Mucosa of rectum (tissue), 2 donors: ENCODE data around the gene PVRIG.
"Not testable (repeated sequence)": the region's sequence is repeated elsewhere in the genome, so short reads cannot be mapped to it uniquely, and the experiment has no call there.

ENCODE experiments used
- H3K27ac ChIP-seq, 2 donors: one replicate each; pipeline ENCODE4 v1.7.0; 2013; ENCODE audit warnings: inconsistent platforms in 2 of 2, low read depth in 2 of 2, low read length in 2 of 2
- H3K27me3 ChIP-seq, 2 donors: one replicate each; pipeline ENCODE4 v1.7.0; 2013; ENCODE audit warnings: low read length in 2 of 2; ENCODE audit not compliant: control insufficient read depth in 2 of 2, insufficient read depth in 2 of 2
- H3K36me3 ChIP-seq, 2 donors: one replicate each; pipeline ENCODE4 v1.7.0; 2013; ENCODE audit warnings: low read length in 2 of 2; ENCODE audit not compliant: control insufficient read depth in 2 of 2, insufficient read depth in 2 of 2
- H3K4me1 ChIP-seq, 2 donors: one replicate each; pipeline ENCODE4 v1.7.0; 2013; ENCODE audit warnings: low read length in 2 of 2, mild to moderate bottlenecking in 1 of 2; ENCODE audit not compliant: control insufficient read depth in 2 of 2, insufficient read depth in 2 of 2
- H3K4me3 ChIP-seq, 2 donors: one replicate each; pipeline ENCODE4 v1.7.0; 2013; ENCODE audit warnings: low read length in 2 of 2
- H3K9ac ChIP-seq, 2 donors: one replicate each; pipeline ENCODE4 v1.7.0; 2013; ENCODE audit warnings: low read length in 2 of 2, low read depth in 1 of 2, mild to moderate bottlenecking in 1 of 2
- H3K9me3 ChIP-seq, 2 donors: one replicate each; pipeline ENCODE4 v1.7.0; 2013; ENCODE audit warnings: low read length in 2 of 2; ENCODE audit not compliant: control insufficient read depth in 2 of 2
- donor health status: healthy.
- donor health status: Normal muscosa, but diverticular disease.

The PVRIG gene

DNA sequence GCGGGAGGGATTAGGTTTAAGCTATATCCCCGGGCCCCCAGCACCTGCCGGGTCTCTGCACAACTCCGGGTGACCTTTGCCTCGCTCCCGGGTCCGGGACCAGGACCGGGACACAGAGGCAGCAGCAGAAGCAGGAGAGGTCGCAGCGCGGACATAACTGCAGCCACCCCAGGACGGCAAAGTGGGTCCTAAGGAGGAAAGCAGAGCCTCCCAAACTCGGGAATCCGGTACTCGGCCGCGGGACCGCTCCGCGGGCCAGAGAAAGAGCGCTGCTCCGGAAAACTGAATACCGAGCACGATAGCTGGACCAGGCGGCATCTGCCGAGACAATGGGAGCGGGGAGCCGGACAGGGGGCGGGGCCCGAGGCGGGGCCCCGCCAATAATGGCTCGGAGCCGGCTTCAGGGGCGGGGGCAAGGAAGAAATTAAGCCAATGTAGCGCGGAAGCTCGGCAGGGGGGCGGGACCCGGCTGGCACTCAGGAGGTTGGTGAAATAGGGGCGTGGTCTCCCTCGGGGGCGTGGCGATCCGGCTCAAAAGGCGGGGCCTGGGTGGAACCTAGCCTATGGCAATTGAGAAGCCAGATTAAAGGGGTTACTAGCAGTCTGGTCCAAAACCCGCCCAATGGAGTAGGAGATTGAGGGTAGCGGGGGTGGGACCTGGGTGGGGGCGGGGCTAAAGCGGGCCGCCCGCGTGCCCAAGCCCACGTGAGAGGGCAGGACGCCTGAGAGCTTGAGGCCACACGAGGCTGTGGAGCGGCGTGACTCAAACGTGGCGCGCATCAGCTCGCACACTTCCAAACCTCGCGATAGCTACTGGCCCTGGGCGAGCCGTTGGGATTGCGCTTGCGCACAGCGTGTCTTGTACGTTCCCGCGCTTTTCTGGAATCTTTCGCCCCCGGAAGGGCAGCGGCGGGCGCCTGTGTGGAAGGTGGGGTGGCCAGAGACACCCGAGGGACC is 42.4 kb upstream of the PVRIG start, which contains the start of the genes GPC2 and STAG3:
Gene GPC2, minus strand, starts transcription at position 337 of the 957 bp plus-strand sequence. Its CDS starts 182 bp downstream, at position 155.
Gene STAG3, plus strand, starts transcription at position 874 of the 957 bp plus-strand sequence. CDS start 2,639 bp downstream, outside the sequence.
- Histone ChIP-seq H3K27ac (no peak within 1 kb of the TSS), H3K9ac (peak within 1 kb of the TSS; percentile 63 to 73), H3K27me3 (no peaks in the 10 kb centered on the region), H3K4me1 (peaks cover 2% of the 10 kb centered on the region in 2 donors), H3K9me3 (no peaks in the 10 kb centered on the region), H3K4me3 (peak within 1 kb of the TSS; percentile 73 to 78), H3K36me3 (no peaks in the 10 kb centered on the region)

DNA sequence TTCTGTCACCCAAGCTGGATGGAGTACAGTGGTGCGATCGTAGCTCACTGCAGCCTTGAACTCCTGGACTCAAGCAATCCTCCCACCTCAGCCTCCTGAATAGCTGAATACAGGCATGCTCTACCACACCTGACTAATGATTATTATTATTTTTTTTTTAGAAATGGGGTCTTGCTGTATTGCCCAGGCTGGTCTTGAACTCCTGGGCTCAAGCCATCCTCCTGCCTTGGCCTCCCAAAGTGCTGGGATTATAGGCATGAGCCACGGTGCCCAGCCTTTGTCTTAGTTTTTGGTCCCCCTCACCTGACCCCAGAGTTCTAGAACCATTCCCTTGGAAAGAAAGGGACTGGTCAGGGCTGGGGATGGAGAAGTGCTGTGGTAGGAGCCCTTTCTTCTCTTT is 39.7 kb upstream of the PVRIG start:
- H3K9me3 ChIP-seq, H3K9ac ChIP-seq, H3K27me3 ChIP-seq, H3K36me3 ChIP-seq, H3K27ac ChIP-seq, H3K4me1 ChIP-seq, H3K4me3 ChIP-seq: not testable (repeated sequence)

DNA sequence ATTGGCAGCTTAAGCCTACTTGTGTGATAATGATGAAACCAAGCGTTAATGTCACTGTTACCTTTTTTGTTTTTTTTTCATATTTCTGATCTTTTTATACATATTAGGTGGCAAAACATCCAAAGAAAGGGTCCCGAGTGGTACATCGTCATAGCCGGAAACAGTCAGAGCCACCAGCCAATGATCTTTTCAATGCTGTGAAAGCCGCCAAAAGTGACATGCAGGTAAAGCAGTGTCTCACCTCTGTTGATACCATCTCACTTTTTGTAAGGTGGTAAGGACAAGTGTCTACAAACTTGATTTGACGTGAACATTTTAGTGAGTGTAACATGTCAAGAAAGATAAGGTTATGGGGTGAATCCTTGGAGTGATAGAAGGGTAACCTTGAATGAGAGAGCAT is 37.1 kb upstream of the PVRIG start:
- not testable (repeated sequence) for H3K9ac ChIP-seq, H3K4me1 ChIP-seq, H3K4me3 ChIP-seq, H3K27me3 ChIP-seq, H3K27ac ChIP-seq, H3K36me3 ChIP-seq, H3K9me3 ChIP-seq

DNA sequence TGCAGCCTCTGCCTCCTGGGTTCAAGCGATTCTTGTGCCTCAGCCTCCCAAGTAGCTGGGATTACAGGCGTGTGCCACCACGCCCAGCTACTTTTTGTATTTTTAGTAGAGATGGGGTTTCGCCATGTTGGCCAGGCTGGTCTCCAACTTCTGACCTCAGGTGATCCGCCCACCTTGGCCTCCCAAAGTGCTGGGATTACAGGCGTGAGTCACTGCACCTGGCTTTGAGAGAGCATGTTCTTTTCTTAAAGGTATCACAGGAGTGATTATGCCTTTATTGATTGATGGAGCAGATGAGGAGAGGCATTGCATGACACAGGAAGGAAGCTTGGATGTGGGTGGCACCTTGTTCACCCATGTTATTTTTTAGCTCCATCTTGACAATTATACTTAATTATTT is 36.7 kb upstream of the PVRIG start:
- H3K4me1 ChIP-seq, H3K27me3 ChIP-seq, H3K9me3 ChIP-seq, H3K9ac ChIP-seq, H3K27ac ChIP-seq, H3K36me3 ChIP-seq, H3K4me3 ChIP-seq: not testable (repeated sequence)

DNA sequence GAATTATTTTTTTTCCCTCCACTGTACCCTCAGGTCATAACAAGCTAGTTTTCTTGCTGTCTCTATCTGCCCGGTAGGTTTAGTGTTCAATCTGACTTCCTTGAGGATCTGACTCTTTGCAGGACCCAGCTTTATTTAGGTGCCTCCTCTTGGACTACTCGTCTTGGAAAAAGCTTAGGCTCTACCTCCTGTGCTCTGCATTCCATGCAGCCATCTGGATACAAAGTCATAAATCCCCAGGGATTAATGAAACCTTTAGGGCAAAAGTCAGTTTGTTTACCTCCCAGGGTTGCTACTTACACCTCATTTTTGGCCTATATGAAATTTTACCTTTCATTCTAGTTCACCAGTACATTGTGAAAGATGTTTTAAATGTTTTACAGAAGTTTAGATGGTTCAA is 34.0 kb upstream of the PVRIG start:
- Histone ChIP-seq H3K9ac (no peak overlapping the region), H3K27me3 (no peaks in the 10 kb centered on the region), H3K4me3 (no peak overlapping the region), H3K9me3 (no peaks in the 10 kb centered on the region), H3K27ac (no peak overlapping the region), H3K4me1 (no peaks in the 10 kb centered on the region), H3K36me3 (no peaks in the 10 kb centered on the region)

DNA sequence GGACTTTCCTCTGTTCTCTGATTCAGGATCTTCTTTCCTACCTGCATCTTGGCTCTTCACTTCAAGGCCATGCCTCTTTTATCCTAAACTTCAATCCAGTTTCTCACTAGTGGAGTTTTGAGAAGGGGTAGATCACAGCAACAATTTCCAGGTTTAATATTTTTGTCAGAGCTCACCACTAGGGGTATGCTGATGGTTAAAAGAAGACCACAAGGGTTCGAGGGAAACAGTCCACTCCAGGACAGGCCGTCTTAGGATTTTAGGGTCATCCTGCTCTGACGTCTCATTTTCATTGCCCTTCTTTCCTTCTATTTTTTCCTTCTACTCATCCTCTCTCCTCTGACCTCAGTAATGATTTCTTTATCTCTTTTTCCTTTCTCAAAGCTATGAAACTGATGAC is 30.7 kb upstream of the PVRIG start:
- Histone ChIP-seq H3K27me3 (no peaks in the 10 kb centered on the region), H3K27ac (no peak overlapping the region), H3K36me3 (no peaks in the 10 kb centered on the region), H3K9me3 (no peaks in the 10 kb centered on the region), H3K9ac (no peak overlapping the region), H3K4me3 (no peak overlapping the region), H3K4me1 (no peaks in the 10 kb centered on the region)

DNA sequence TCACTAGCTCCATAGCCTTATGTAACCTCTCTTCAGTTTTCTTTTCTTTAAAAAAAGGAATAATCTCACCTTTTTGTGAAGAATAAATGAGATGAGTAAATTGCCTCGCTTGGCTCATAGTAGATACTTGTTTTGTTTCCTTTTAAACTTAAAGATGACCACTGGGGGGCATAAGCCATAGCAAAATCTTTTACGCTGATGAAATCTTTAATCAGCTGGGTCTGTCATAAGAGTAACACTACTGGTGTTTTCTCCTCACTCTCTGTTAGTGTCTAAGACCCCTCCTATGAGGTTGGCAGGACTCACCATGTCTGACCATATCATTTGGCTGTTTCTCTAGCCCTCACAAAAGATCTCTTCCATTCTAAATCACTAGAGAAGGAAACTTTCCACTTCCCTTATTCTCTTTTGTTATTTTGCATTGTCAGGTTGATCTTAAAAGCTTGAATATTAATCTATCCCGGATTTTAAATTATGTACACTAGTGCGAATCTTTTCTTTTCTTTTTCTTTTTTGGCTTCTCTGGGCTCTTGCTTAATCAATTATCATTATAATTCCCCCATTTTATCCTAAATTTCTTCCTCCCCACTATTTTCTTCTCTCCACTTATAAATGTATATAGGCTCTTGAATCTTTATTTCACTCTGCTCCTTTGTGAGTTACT is 29.6 kb upstream of the PVRIG start:
- H3K4me1 ChIP-seq, result peaks cover 0 to under 1% of the 10 kb centered on the region in 2 donors
- H3K27ac ChIP-seq, result no peak overlapping the region
- no peaks in the 10 kb centered on the region for H3K9me3 ChIP-seq
- H3K4me3 ChIP-seq, result no peak overlapping the region
- H3K9ac ChIP-seq, result no peak overlapping the region
- H3K36me3 ChIP-seq, result no peaks in the 10 kb centered on the region
- H3K27me3 ChIP-seq, result no peaks in the 10 kb centered on the region

DNA sequence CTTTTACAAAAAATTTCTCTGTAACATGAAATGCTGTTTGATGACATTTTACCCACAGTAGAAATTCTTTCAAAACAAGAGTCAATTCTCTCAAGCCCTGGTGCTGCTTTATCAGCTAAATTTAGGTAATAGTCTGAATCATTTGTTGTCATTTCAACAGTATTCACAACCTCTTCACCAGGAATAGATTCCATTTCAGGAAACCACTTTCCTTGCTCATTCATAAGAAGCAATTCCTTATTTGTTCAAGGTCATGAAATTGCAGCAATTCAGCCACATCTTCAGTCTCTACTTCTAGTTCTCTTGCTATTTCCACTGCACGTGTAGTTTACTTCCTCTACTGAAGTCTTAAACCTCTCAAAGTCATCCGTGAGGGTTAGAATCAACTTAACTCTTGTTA is 28.0 kb upstream of the PVRIG start:
- Histone ChIP-seq H3K27me3 (no peaks in the 10 kb centered on the region), H3K36me3 (no peaks in the 10 kb centered on the region), H3K27ac (no peak overlapping the region), H3K9me3 (no peaks in the 10 kb centered on the region), H3K9ac (no peak overlapping the region), H3K4me3 (no peak overlapping the region), H3K4me1 (peaks cover 0 to 4% of the 10 kb centered on the region in 2 donors)

DNA sequence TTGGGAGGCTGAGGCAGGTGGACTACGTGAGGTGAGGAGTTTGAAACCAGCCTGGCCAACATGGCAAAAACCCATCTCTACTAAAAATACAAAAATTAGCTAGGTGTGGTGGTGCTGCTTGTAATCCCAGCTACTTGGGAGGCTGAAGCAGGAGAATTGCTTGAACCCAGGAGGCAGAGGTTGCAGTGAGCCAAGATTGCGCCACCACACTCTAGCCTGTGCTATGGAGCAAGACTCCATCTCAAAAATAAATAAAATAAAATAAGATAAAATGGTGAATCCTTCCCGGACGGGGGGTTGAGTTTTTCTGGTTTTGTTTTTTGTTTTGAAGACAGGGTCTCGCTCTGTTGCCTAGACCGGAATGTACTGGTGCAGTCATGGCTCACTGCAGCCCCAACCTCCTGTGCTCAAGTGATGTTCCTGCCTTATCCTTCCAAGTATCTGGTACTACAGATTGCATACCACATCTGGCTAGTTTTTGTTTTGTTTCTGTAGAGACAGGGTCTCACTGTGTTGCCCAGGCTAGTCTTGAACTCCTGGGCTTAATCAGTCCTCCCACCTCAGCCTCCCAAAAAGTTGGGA is 27.4 kb upstream of the PVRIG start:
- H3K9ac ChIP-seq, H3K27ac ChIP-seq, H3K27me3 ChIP-seq, H3K4me1 ChIP-seq, H3K36me3 ChIP-seq, H3K4me3 ChIP-seq, H3K9me3 ChIP-seq: not testable (repeated sequence)

DNA sequence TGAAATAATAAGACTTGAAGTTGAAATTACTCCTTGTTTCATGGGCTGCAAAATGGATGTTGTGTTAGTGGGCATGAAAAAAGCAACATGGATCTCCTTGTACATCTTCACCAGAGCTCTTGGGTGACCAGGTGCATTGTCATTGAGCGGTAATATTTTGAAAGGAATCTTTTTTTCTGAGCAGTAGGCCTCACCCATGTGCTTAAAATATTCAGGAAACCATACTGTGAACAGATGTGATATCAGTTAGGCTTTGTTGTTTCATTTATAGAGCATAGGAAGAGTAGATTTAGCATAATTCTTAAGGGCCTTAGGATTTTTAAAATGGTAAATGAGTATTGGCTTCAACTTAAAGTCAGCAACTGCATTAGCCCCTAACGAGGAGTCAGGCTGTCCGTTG is 26.8 kb upstream of the PVRIG start:
- Histone ChIP-seq H3K4me3 (no peak overlapping the region), H3K4me1 (peaks cover 0 to 4% of the 10 kb centered on the region in 2 donors)

More for the DNA sequence above, 26.8 kb upstream of the PVRIG start:
- Histone ChIP-seq H3K9ac (no peak overlapping the region), H3K27ac (no peak overlapping the region), H3K9me3 (no peaks in the 10 kb centered on the region), H3K27me3 (no peaks in the 10 kb centered on the region), H3K36me3 (no peaks in the 10 kb centered on the region)
